NCI-H446 (cell line): ENCODE data around the gene NEAT1.

Experiments used
- DNase-seq, 2 experiments: peaks; one replicate each; lab custom pipeline; 2025; lab: John Stamatoyannopoulos, UW

The NEAT1 gene

GRCh38 chr11:65389294-65389980 is 33.2 kb upstream of the NEAT1 start:
- no peak for DNase-seq

DNA sequence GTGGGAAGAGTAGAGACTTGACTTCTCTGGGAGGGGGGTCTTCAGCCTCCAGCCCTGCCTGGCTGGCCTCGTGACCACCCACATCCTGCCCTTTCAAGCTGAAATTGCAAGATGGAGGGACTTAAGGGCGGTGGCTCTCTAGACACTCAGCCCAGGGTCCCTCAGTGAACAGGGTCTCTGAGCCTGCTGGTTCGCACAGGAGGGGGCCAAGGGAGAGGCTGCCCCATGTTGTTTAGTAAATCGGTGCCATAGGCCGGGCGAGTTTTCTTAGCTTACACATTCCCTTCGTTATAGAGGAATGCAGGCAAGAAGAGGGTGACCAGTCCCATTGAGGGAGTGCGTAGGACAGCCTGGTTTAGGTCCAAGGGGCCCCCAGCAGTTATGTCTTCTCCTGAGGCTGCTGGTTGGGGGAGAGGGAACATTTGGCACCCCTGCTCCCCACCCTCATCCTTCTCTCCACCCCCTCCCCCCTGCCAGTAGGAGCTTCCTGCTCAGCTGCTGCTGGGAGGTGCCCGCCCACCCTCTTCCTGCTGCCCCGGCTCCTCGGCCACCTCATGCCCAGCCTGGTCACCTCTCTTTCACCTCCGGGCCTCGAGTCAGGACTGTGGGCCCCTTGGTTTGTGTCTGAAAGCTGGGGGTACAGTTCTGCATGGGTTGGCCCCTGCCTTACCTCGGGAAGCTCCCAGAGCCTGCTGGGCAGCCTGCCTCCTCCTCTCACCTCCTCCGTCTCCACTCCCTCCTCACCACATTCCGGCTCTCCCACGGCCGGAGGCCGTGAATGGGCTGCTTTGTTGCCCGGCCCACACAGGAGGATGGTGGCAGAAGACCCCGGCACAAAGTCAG is 32.3 kb upstream of the NEAT1 start:
- DNase-seq, result no peak

DNA sequence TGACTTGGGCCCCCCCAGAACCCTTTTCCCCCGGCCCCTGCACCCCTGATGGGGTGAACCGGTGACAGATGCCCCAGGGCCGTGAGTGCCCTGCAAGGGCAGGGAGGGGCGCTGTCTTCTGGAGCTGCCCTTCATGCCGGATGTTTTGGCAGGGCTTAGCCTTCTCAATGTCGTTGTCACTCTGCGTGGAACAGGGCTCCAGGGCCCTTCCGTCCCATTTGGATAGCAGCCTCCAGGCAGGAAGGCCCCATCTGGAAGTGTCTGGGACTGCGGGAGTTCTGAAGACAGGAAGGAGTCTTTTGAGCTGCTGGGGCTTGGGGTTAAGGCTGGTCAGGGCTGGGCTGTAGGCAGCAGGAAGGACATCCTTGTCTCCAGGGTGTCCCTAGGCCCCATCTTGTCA is 31.6 kb upstream of the NEAT1 start:
- no peak for DNase-seq

- DNase-seq, result no peak
These were observed 30.3 kb upstream of the NEAT1 start for GRCh38 chr11:65392186-65392829.

DNA sequence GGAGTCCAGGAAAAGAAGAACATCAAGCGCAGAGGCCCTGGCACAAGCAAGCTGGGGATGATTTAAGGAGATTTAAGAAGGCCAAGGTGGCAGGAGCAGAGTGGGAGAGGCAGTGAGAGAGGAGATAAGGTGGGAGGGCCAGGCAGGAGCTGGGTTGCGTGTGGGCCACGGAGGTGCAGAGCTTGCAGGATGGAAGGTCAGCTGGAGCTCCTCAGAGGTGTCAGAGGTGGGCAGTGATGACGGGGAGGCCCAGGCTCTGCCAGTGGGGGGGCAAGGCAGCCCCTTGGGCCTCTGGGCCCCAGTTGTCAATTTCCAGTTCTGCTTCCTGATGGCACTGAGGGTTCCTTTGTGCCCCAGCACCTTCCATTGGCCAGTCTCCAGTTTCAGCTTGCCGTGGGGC is 29.7 kb upstream of the NEAT1 start:
- no peak for DNase-seq

DNA sequence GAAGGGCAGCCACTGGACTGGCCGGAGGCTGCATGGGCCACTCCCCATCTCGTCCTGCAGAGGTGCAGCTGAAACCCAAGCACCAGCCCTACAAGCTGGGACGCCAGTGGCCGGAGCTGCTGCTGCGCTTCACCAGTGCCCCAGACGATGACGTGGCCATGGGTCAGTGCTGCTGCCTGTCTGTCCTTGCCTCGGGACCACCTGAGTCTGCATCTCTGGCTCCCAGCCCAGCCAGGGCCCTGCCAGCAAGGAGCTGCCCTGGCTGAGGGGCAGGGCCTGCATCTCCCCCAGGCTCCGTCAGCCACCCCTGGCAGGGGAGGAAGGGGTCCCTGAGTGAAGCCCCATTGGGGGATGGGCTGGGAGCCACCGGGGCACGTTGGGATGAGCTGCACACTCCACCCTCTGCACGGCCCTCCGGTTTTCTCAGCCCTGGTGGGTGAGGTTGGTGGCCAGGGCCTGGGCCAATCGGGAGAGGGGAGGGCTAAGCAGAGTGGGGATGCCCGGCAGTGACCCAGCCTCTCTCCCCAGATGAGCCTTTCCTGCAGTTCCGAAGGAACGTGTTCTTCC is 29.0 kb upstream of the NEAT1 start:
- no peak for DNase-seq

GRCh38 chr11:65394125-65394536 is 28.5 kb upstream of the NEAT1 start:
- DNase-seq, result no peak

DNA sequence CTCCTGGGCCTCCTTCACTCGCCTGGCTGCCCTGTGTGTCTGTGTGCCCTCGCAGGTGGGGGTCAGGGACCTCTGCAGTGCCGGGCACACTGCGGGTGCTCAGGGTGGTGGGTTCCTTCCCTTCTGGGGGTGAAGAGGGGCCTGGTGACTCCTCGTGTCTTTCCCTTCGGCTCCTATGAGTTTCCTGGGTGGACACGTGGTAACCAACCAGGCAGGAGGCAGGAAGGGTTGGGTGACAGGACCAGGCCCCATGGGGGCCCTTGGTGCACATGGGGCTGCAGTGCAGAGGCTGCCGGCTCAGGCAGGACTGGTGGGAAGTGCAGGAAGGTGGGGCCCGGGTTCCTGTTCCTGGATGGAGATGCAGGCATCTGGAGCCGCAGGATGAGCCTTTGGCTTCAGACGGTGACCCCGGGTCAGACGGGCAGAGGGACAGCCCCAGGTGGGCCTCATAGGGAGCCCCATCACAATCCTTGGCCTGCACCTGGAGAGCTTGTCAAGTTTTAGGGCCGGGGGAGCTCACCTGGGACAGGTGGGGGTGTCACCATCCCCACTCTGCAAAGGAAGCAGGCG is 26.6 kb upstream of the NEAT1 start:
- DNase-seq, result no peak

DNA sequence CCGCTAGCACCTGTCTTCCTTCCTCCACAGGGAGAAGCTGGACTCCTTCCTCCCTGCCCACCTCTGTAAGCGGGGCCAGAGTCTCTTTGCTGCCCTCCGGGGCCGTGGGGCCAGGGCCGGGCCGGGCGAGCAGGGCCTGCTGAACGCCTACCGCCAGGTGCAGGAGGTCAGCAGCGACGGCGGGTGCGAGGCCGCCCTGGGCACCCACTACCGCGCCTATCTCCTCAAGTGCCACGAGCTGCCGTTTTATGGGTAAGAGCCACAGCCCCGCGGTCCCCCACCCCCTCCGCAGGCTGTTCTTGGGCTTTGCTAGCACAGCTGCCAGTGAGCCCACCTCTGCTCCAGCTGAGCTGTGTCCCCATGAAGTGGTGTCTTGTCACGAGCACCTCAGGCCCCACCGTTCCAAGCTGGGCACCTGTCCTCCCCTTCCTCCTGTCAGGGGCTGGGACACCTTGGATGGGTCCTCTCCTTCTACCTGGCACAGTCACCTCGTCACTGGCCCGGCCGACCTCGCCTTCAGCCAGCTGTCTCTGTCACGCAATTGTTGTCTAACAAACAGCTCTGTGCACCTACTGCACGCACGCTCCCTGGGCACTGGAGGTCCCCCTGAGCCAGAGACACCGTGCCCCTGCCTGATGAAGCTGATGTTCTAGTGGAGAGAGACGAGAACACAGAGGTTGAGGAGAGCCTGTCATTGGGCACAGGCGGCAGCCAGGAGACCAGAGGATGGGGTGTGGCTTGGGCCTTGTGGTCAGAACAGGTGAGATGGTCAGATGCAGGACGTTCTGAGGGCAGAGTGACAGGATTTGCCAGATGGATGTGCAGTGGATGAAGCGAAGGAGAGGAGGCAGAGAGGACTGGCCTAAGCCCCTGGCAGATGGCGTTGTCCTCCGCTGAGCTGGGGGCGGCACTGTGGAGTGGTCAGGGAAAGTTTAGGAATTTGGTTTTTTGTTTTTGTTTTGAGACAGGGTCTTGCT is 25.5 kb upstream of the NEAT1 start:
- DNase-seq, result no peak

- no peak for DNase-seq
These were observed 24.2 kb upstream of the NEAT1 start for GRCh38 chr11:65398362-65398910.

- DNase-seq, result no peak
These were observed 23.3 kb upstream of the NEAT1 start for GRCh38 chr11:65399249-65399648.

DNA sequence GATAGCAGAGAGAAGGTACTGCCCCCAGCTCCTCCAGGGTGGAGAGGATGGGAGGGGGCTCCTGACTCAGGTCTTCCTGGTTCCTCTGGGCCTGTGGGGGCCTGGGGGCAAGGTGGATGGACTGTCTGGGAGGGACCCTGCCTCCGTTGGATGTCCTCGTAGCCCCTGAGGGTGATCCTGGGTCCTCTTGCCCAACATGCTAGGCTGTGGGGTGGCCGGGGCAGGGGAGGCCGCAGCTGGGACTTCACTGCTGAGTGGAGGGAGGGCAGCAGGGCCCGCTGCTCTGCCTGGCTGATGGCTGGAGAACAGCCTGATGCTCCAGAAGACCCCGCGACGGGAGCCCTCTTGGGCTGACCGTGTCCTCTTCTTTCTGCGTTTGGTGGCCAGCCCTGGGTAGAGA is 22.8 kb upstream of the NEAT1 start:
- no peak for DNase-seq

DNA sequence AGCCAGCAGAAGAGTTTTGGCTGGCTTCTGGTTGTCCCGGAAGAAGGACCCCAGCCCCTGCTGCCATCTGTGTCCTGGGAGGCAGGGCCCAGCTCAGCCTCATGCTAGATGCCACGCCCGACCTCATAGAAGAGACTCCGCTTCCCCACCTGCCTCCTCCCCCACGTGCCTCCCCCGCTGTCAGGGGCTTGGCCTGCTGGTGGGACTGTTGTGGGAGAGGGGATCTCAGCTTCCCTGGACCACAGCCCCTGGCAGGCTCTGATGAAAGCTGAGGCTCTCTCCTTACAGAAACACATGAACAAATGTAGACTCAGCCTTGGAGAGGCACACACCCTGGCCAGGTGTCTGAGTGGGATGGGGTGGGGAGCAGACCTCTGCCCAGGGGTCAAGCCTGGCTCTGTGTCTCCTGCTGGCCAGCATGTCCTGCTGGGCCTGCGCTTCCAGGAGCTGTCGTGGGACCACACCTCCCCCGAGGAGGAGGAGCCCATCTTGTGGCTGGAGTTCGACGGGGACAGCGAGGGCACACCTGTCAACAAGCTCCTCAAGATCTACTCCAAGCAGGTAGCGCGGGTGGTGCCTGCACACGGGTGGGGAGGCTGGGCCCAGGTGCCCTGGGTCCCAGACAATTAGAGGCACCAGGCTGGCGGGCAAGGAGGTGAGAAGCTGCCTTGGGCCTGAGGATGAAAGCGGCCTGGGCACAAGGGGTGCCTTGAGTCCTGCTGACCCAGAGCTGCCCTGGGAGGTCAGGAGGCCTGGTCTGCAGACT is 22.1 kb upstream of the NEAT1 start:
- DNase-seq, result no peak

GRCh38 chr11:65401073-65401802 is 21.4 kb upstream of the NEAT1 start:
- DNase-seq, result no peak

DNA sequence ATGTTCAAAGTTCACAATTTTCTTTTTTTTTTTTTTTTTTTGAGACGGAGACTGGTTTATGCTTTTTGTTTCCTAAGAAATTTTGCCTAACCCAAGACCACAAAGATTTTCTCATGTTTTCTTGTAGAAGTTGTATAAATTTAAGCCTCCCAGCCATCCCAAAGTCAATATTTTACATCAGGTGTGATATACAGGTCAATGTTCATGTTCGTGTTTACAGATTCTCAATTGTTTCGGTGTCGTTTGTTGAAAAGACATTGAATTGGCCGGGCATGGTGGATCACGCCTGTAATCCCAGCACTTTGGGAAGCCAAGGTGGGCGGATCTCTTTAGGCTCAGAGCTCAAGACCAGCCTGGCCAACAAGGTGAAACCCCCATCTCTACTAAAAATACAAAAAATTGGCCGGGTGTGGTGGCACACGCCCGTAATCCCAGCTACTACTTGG is 20.8 kb upstream of the NEAT1 start:
- DNase-seq, result no peak

- no peak for DNase-seq
These were observed 19.8 kb upstream of the NEAT1 start for GRCh38 chr11:65402790-65403189.

- no peak for DNase-seq
These were observed 18.9 kb upstream of the NEAT1 start for GRCh38 chr11:65403607-65404121.

GRCh38 chr11:65404210-65404609 is 18.4 kb upstream of the NEAT1 start:
- DNase-seq, result no peak
